C1 segment of cervical spinal cord (tissue), 14 donors: ENCODE measurements around the gene FXYD3.
"Not testable (repeated sequence)": the region's sequence is repeated elsewhere in the genome, so short reads cannot be mapped to it uniquely, and the experiment has no call there.

Source experiments
- DNase-seq, 14 donors: peaks; one replicate each; lab custom pipeline; 2025; lab: John Stamatoyannopoulos, UW

Gene FXYD3

GRCh38 chr19:35140962-35141836, 25.6 kb downstream of the FXYD3 start:
- peak in 13 of 14 donors; percentile 70 to 95 (median 83) for DNase-seq

DNA sequence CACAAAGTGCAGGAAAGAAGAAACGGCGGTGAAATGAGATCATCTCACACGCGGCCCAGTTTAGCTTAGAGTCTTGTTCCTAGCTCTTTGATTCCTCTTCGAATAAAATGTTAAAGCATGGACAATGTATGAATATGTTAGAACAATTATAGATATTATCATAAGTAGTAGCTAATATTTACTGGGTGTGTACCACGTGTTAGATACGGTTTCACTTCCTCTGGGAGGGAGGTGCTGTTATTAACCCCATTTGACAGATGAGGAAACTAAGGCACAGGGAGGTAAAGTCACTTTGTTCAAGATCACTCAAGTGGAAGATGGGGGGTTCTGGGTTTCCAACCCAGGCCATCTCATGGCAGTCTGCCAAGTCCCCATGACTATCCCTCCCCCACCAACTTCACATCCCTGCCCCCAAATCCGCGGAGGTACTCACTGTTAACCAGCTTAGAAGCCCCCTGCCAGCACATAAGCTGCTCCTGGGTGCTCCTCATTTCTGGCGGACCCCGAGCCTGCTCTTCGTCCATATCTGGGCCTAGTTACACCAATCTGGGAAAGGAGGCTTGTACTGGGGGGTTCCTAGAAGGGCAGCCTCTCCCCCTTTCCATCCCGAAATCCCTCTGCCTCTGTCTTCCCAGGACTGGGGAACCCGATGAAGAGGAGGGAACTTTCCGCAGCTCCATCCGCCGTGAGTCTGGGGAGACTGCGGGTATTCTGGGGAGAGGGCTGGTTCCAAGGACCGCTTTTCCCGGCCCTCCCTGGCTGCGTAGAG, 26.4 kb downstream of the FXYD3 start:
- peak in 1 of 14 donors; percentile 9 for DNase-seq

- DNase-seq = peak in 7 of 14 donors; percentile 5 to 68 (median 22)
Measured at GRCh38 chr19:35142606-35143230, 27.1 kb downstream of the FXYD3 start.

- DNase-seq = peak in 1 of 14 donors; percentile 36
Measured at GRCh38 chr19:35143231-35143715, 27.6 kb downstream of the FXYD3 start, which contains the start of gene FXYD7. TSS of gene FXYD7 (plus strand) at chr19:35143255. CDS start at chr19:35143334, 79 bp downstream.

DNA sequence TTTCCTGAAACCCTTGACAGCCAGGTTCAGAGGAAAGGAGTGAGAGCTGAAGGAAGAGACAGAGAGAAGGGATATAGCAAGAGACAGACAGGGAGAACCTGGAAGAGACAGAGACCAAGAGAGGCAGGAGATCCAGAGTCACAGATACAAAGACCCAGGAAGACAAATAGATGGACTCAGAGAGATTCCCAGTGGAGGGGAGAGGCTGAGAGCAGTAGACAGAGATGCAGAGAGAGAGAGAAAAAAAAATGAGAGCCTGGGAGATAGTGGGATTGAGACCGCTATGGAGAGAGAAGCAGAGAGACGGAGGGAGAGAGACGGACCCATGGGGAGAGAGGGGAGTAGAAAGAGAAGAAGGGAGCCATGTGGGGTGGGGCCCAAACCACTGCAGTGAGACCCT, 28.2 kb downstream of the FXYD3 start:
- no peak for DNase-seq

DNA sequence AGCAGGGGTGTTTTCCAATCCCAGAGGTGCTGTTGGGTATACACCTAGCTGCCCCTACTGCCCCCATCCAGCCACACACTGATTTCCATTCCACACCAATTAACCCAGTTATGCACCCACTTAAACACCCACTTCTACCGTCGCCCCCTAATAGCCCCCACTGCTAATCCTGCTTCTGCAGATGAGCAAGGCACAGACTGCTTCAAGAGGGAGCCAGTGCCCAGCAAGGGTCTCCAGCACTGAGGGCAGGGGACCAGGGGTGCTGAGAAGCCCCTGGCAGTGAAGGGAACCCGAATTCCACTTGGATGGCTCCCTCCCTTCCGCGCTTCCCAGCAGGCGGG, 28.6 kb downstream of the FXYD3 start:
- DNase-seq = no peak

DNA sequence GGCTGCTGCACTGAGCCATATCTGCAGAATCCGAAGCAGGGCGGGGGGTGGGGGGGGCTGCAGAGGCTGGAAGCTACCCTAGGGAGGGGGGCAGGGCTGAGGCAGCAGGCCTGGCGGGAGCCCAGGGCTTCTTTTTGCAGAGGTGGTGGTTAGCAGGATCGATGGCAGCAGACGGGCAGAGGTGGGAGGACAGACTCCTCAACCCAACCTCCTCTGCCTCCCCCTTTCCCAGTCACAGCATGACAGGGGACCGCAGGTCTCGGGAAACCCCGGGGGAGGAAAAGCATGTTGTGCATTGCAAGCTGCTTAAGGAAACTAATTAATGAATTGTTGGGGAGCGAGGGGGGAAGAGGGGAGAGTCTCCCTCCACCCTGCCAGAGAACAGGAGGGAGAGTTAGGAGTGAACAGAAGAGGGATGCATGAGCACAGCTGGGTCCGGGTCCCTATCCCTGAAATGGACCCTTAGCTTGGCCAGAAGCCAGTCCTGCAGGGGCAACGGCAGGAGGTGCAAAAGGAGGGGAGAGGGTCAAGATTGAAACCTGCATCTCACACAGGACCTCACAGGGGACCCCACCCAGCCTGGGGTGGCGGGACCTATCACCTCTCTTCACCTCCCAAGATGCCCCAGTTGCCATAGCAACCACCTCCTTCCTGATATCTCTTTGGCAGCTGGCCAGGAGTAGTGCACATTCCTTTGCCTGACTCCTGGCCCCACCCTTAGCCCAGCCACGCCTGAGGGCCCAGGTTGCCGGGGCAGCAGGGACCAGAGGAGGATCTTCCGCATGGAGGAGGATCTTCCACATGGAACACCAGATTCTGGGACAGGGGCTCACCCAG, 29.2 kb downstream of the FXYD3 start:
- no peak for DNase-seq

- DNase-seq = no peak
Measured at GRCh38 chr19:35146746-35147459, 31.3 kb downstream of the FXYD3 start.

DNA sequence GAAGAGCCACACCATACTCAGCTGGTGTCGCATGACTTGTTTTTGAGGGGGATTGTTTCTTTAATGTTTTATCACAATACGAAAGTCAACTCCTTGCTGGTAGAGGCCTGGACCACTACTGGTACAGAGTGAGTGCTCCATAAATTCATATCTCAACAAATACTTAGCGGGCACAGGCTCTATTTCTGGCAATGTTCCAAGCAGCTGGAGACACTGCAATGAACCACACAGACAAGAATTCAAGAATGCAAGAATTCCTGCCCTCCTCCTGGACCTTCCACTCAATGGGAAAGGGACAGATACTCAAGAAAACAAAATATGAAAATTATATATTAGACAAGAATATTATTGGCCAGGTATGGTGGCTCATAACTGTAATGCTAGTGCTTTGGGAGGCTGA, 33.8 kb downstream of the FXYD3 start:
- no peak for DNase-seq

DNA sequence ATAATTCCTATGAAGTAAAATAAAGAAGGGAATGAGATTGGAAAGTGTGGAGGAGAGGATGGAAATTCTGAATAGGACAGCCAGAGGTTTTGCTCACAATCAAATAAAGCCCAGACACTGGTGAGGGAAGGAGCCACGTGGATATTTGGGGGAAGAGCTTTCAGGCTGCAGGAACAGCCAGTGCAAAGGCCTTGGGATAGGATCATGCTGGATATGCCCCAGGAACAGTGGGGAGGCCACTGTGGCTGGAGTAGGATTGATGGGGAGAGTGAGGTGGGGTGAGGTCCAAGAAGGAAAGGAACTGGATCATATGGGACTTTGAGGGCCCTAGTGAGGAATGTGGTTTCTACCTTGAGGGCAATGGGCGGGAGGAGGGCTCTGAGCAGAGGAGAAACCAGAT, 34.8 kb downstream of the FXYD3 start:
- no peak for DNase-seq

GRCh38 chr19:35151273-35152065, 35.8 kb downstream of the FXYD3 start:
- no peak for DNase-seq

GRCh38 chr19:35153129-35153522, 37.5 kb downstream of the FXYD3 start:
- DNase-seq = not testable (repeated sequence)

DNA sequence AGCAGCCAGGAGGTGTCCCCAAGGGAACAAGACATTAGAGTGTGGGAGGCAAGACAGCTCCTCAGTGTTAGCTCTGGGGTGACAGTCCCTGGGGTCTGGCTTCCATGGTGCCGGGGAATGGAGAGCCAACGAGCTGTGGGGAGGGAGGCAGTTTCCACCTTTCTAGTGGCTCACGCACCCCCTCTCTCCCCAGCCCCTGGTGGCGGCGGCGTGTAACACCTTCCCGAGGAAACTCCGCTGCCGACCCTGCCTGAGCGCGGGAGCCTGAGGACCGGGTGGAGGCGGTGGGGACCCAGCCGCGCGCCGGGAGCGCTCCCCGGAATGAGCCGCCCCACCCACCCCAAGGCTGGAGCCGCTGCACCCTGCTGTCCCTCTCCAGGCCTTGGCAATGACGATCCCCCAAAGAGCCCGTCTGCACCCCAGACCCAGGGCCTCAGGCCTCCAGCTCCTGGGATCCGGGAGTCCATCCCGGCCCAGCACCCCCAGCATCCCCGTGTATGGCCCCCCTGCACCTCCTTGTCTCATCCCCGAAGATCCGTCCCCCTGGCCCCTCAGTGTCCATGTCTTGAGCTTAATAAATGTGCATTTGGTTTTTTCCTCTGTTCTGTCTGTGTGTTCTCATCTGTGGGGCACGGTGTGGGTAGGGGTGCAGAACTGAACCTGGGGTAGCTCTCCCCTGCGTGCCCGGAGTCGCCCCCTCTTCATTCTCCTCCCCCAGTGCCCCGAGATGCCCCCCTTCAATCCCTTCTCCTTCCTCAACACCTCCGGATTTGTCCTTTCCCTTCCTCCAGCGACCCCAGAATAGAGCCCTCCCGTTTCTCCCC, 38.3 kb downstream of the FXYD3 start:
- DNase-seq = no peak

DNA sequence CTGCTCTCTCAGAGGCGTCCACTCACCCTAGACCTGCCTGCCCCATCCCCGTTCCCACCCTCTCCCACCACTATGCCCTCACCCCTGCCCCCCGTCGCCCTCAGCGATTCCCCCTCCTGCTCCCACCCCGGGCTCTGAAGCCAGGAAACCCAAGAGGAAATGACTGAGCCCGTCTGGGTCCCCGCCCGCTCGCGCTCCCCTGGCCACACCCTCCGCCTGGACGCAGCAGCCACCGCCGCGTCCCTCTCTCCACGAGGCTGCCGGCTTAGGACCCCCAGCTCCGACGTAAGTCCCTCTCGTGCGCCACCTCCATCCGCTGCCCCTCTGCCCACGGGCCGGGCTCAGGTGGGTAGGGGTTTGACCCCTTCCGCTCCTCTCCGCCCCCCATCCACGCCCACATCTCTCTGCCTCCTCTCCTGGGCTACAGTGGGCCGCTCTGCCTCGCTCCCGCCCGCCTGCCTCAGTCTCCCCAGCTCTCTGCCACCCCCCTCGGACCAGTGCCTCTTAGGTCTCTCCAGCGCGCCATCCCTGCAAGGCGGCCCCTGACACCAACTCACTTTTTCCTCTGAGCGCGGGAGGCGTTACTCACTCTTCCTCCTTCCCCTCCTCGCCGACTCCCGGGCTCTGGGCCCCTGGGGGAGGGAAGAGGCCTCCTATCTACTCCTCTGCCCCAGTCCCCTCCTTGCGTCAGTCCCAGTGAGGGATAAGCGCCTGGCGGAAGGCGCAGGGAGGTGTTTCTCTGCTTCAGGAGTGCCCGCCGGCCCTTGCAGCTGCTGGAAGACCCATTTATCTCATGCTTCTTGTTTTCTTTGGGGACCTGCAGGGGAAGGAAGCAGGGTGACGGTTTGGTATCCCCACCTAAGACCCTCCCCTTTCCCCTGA, 39.1 kb downstream of the FXYD3 start, which contains the start of gene FXYD5:
TSS of gene FXYD5 (plus strand) at position 211 of the 882 bp plus-strand sequence. CDS start 816 bp downstream, outside the sequence.
- DNase-seq = peak in 3 of 14 donors; percentile 7 to 33 (median 26)

- no peak for DNase-seq
Measured at GRCh38 chr19:35155441-35155840, 39.8 kb downstream of the FXYD3 start.

GRCh38 chr19:35155981-35156672, 40.5 kb downstream of the FXYD3 start:
- no peak for DNase-seq

GRCh38 chr19:35156673-35157014, 41.0 kb downstream of the FXYD3 start:
- no peak for DNase-seq
